ACC112 (cell line): ENCODE results near the gene N4BP2.

Experiments used
- H2AFZ ChIP-seq: fragments of 200-600 bp; sonication (generic); one replicate; pipeline ENCODE4 v1.6.0; 2017; ENCODE audit warnings: antibody characterized with exemption, low read length; ENCODE audit not compliant: unreplicated experiment
- H3K27ac ChIP-seq: fragments of 200-600 bp; sonication (generic); 2 replicates; pipeline ENCODE4 v1.5.1; 2014; ENCODE audit warnings: low read depth, mild to moderate bottlenecking, antibody characterized with exemption, low read length, moderate library complexity
- H3K27me3 ChIP-seq: fragments of 200-600 bp; sonication (generic); 2 replicates; pipeline ENCODE4 v1.6.1; 2014; ENCODE audit warnings: mild to moderate bottlenecking, antibody characterized with exemption, low read length, moderate library complexity, mixed read lengths; ENCODE audit not compliant: insufficient read depth
- H3K36me3 ChIP-seq: fragments of 200-600 bp; sonication (generic); 2 replicates; pipeline ENCODE4 v1.6.1; 2016; ENCODE audit warnings: mild to moderate bottlenecking, antibody characterized with exemption, low read length, moderate library complexity, mixed read lengths; ENCODE audit not compliant: insufficient read depth
- H3K4me1 ChIP-seq: fragments of 200-600 bp; sonication (generic); one replicate; pipeline ENCODE4 v1.6.1; 2016; ENCODE audit warnings: low read length, mixed read lengths; ENCODE audit not compliant: insufficient read depth, unreplicated experiment, control insufficient read depth
- H3K4me3 ChIP-seq: fragments of 200-600 bp; sonication (generic); 2 replicates; pipeline ENCODE4 v1.5.1; 2014; ENCODE audit warnings: mild to moderate bottlenecking, low read depth, low read length
- H3K79me2 ChIP-seq: fragments of 200-600 bp; sonication (generic); one replicate; pipeline ENCODE4 v1.6.0; 2016; ENCODE audit warnings: low read length; ENCODE audit not compliant: control insufficient read depth, unreplicated experiment, insufficient read depth

The N4BP2 gene

DNA sequence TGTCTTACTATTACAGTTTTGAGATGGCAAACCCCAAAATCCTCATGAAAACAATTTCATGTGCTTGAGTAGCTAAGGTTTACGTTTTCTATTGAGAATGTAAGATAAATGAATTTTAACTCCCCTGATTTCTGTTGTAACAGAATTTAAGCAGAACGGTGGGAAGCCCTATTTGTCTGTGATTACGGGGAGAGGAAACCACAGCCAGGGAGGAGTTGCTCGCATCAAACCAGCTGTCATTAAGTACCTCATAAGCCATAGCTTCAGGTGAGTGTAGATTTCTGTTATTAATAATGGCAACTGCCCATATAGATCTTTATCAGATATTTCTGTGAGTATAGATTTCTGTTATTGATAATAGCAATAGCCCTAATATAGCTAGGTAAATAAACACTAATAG, 96.0 kb downstream of the N4BP2 start:
- Histone ChIP-seq H3K4me3 (no peak overlapping the region), H3K27ac (no peak overlapping the region), H2AFZ (no peak overlapping the region), H3K79me2 (no peaks in the 10 kb centered on the region), H3K4me1 (no peaks in the 10 kb centered on the region), H3K27me3 (no peaks in the 10 kb centered on the region), H3K36me3 (no peaks in the 10 kb centered on the region)

DNA sequence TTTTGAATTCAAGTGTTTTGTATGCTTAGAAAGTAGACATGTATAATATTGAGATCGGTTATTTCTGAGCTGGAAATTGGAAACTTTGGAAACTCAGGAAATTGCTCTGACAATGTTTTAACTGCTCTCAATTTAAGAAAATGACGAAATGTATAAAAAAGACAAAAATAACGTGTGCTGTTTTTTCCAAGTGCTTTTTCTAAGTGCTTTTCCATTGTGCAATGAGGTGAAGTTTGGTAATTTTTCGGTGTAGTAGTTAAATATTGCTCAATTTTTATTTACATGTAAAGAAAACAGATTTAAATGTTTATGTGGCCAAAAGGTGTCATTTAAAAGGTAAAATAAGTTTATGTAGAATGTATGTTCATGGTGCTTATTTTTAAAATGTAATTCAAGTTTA, 100.8 kb downstream of the N4BP2 start:
- no peak overlapping the region for H2AFZ ChIP-seq
- no peaks in the 10 kb centered on the region for H3K36me3 ChIP-seq
- no peak overlapping the region for H3K27ac ChIP-seq
- H3K4me1 ChIP-seq, result no peaks in the 10 kb centered on the region
- no peaks in the 10 kb centered on the region for H3K79me2 ChIP-seq
- no peaks in the 10 kb centered on the region for H3K27me3 ChIP-seq
- no peak overlapping the region for H3K4me3 ChIP-seq

DNA sequence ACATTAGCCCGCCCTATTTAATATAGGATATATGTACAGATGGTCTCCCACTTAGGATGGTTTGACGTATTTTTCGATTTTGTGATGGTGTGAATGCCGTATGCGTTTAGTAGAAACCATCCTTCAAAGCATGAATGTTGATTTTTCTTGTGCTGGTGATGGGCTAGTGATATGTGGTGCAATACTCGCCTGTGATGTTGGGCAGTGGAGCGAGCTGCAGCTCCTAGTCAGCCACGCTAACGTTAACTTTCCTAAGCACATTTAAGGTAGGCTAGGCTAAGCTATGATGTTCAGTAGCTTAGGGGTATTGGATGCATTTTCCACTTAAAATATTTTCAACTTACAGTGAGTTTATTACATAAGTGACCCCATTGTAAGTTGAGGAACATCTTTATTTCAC, 103.6 kb downstream of the N4BP2 start:
- no peaks in the 10 kb centered on the region for H3K27me3 ChIP-seq
- H3K27ac ChIP-seq, result no peak overlapping the region
- H3K36me3 ChIP-seq, result no peaks in the 10 kb centered on the region
- no peaks in the 10 kb centered on the region for H3K4me1 ChIP-seq
- H2AFZ ChIP-seq, result no peak overlapping the region
- no peak overlapping the region for H3K4me3 ChIP-seq
- no peaks in the 10 kb centered on the region for H3K79me2 ChIP-seq

DNA sequence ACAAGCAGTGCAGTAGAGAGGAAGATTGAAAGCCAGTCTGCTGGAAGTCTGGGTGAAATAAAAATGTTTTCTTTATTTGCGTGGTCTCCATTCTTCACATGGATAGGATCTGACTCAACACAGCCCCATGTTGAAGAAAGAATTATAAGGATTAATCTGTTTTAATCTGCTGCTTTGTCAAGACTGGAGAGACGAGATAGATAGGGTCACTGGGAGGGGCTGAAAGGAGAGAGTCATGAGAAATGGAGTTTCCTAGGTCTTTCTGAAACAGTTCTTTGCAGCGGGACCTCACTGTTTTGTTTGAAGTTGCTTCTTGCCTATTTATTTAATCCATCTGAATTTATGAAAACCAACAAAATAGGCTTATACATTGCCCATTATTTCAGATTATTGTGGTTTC, 107.8 kb downstream of the N4BP2 start:
- no peaks in the 10 kb centered on the region for H3K27me3 ChIP-seq
- no peaks in the 10 kb centered on the region for H3K79me2 ChIP-seq
- no peak overlapping the region for H3K4me3 ChIP-seq
- no peak overlapping the region for H2AFZ ChIP-seq
- H3K36me3 ChIP-seq, result no peaks in the 10 kb centered on the region; the same call in 1 of the 2 replicates
- H3K4me1 ChIP-seq, result no peaks in the 10 kb centered on the region
- H3K27ac ChIP-seq, result no peak overlapping the region

DNA sequence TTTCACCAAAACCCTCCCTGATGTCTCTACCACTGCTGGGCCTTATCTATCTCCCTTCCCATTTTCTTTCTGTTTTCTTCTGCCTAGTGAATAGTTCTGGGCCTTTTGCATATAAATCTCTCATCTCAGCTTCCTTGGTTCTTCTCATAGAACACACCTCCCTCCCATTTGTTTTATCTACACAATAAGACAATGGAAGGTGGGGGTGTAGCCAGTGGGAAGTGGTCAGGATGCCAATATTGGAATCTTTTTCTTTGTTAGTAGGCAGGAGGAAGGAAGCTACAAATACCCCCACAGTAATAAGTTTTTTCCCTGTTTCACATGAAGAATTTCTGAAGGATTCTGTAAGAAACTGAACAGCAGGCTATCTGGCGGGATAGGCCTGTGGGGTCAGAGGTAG, 109.3 kb downstream of the N4BP2 start:
- Histone ChIP-seq H3K36me3 (no peaks in the 10 kb centered on the region; the same call in 1 of the 2 replicates), H3K4me3 (no peak overlapping the region), H3K27me3 (no peaks in the 10 kb centered on the region), H3K79me2 (no peaks in the 10 kb centered on the region), H3K4me1 (no peaks in the 10 kb centered on the region), H2AFZ (no peak overlapping the region), H3K27ac (no peak overlapping the region)

DNA sequence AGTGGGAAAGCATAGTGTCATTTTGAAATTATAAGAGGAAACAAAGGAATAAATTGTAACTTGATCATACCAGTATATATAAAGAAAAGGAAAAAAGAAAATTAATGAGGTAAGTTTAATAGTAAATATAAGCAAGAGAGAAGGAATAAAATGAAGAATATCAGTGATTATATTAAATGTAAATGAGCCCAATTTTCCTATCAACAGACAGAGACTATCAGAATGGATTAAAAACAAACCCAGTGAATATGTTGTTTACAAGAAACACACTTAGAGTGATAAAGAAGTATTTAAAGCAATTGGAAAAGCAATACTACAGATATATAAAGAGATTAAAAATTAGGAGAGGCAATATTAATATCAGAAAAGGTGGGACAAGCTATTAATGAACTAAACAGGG, 111.4 kb downstream of the N4BP2 start:
- Histone ChIP-seq H3K27me3 (no peaks in the 10 kb centered on the region), H3K27ac (no peak overlapping the region), H3K4me1 (no peaks in the 10 kb centered on the region), H2AFZ (no peak overlapping the region), H3K79me2 (no peaks in the 10 kb centered on the region), H3K36me3 (no peaks in the 10 kb centered on the region; the same call in 1 of the 2 replicates), H3K4me3 (no peak overlapping the region)

DNA sequence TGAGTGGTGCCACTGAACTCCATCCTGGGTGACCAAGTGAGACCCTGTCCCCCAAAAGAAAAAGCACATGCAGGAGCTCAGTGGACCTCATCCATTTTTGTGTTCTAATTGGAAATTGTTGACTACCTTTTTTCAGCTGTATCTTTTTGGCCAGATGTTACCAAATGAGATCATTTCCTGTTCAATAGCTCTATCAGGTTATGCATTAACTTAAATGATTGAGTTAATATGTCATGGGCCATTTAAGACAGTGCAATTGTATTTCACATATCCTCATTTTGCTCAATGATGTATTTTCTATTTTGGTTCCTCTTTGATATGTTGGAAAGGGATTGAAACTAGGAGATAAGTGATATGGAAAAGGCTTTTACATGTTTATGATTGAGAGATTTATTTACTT, 113.9 kb downstream of the N4BP2 start:
- Histone ChIP-seq H2AFZ (no peak overlapping the region), H3K27me3 (no peaks in the 10 kb centered on the region), H3K79me2 (no peaks in the 10 kb centered on the region), H3K4me1 (no peaks in the 10 kb centered on the region), H3K36me3 (no peaks in the 10 kb centered on the region; the same call in 1 of the 2 replicates), H3K27ac (no peak overlapping the region), H3K4me3 (no peak overlapping the region)

DNA sequence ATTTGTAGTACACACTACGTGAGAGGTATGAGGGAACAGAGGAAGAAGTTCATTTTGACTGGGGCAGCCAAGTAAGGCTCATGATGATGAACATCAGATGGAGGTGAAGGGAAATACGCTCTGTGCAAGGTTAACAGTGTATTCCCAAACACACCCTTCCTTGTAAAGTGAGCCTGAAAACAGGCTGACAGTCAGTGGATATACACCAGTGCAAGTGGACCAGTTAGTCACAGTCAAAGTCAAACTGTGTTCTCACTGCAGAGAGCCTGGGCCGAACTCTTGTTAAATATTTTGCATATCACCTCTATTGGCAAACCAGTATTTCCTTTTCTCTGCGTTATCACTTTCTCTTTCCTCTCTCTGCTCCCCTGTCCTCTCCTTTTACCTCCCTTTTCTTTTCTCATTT, 116.8 kb downstream of the N4BP2 start:
- no peaks in the 10 kb centered on the region for H3K27me3 ChIP-seq
- H3K79me2 ChIP-seq, result no peaks in the 10 kb centered on the region
- no peaks in the 10 kb centered on the region for H3K36me3 ChIP-seq
- H3K27ac ChIP-seq, result no peak overlapping the region
- H2AFZ ChIP-seq, result no peak overlapping the region
- no peak overlapping the region for H3K4me3 ChIP-seq
- no peaks in the 10 kb centered on the region for H3K4me1 ChIP-seq

DNA sequence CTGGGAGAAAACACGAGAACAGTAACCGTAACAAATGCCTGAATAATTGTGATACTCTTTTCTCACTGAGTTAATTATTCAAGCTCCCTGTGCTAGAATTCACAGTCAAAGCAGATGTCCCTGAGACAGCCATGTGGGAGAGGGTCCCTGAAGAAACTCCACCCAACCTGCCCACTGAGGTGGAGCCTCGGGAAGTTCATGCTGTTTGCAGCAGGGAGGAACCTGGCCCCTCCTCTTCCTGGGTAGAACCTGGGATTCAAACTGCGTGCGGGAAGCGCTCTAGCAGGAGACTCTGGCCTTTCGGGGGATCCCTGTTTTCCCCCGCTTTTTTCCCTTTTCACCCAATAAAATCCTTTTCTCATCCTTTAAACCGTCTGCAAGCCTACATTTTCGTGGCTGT, 120.0 kb downstream of the N4BP2 start:
- Histone ChIP-seq H3K79me2 (no peaks in the 10 kb centered on the region), H3K4me3 (no peak overlapping the region), H3K36me3 (no peaks in the 10 kb centered on the region), H3K4me1 (peaks cover 13% of the 10 kb centered on the region), H2AFZ (no peak overlapping the region), H3K27me3 (no peaks in the 10 kb centered on the region), H3K27ac (no peak overlapping the region)

DNA sequence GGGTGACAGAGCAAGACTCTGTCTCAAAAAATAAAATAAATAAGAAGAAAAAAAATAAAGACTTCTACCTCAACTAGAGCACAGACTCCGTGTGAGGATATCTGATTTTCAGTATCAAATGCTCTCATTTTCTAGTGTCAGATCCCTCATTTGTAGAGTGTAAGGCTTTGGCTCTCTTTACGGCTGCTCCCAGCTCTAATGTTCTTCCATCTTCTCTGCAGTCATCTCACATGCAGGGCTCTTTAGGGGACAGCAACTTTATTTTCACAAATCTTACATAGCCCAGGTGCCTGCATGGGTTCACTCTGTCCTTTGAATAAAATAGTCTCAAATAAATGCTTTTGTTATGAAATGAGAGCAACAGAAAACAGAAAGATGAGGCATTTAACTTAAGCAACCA, 120.9 kb downstream of the N4BP2 start:
- Histone ChIP-seq H3K27me3 (no peaks in the 10 kb centered on the region), H2AFZ (no peak overlapping the region), H3K4me3 (no peak overlapping the region), H3K27ac (no peak overlapping the region), H3K36me3 (no peaks in the 10 kb centered on the region), H3K79me2 (no peaks in the 10 kb centered on the region), H3K4me1 (peaks cover 13% of the 10 kb centered on the region)

DNA sequence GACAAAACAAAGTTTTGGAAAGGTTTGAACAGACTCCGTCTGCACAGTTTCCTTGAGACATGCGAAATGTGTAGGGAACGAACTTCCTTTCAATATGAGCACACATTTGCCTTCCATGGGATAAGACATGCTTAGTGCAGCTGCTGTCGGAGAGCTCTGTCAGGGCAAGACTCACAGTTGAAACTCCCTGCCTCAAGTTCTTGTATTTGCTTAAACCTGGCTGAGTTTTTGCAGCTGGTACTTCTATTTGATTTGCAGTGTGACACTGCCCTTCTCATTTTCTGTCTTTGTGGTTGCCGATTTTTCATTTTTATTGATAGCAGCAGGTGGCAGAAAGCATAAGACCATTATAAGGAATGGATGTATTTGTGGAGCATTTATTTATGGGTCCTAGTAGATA, 122.0 kb downstream of the N4BP2 start:
- no peak overlapping the region for H3K4me3 ChIP-seq
- no peaks in the 10 kb centered on the region for H3K79me2 ChIP-seq

More for the DNA sequence above, 122.0 kb downstream of the N4BP2 start:
- no peaks in the 10 kb centered on the region for H3K27me3 ChIP-seq
- peaks cover 17% of the 10 kb centered on the region for H3K4me1 ChIP-seq
- H3K36me3 ChIP-seq, result no peaks in the 10 kb centered on the region
- no peak overlapping the region for H2AFZ ChIP-seq
- H3K27ac ChIP-seq, result no peak overlapping the region
